Stimulated activated CD4-positive, alpha-beta T cell treated with anti-CD3 and anti-CD28 coated beads, TNF-alpha, amount 100 ng/mL, for 48 hours (primary cell): ENCODE results near the gene SAMD11.
A peak's percentile ranks its signal among the peaks of the same experiment; 100 is the strongest.
"Not testable (repeated sequence)": the region's sequence is repeated elsewhere in the genome, so short reads cannot be mapped to it uniquely, and the experiment has no call there.

Experiments used
- DNase-seq, 3 donors: peaks; one replicate each; pipeline ENCODE4 v3.0.0-alpha.2; 2020; ENCODE audit warnings: low read depth in 3 of 3

Gene SAMD11

GRCh38 chr1:944341-945325 is 20.9 kb downstream of the SAMD11 start:
- no peak for DNase-seq

GRCh38 chr1:945688-946556 is 22.2 kb downstream of the SAMD11 start:
- no peak for DNase-seq

GRCh38 chr1:946811-947210 is 23.1 kb downstream of the SAMD11 start:
- not testable (repeated sequence) for DNase-seq

- no peak for DNase-seq
Observed at GRCh38 chr1:947958-948357, 24.2 kb downstream of the SAMD11 start.

- DNase-seq, result no peak
Observed at GRCh38 chr1:950268-950667, 26.5 kb downstream of the SAMD11 start.

- no peak for DNase-seq
Observed at GRCh38 chr1:950881-951280, 27.2 kb downstream of the SAMD11 start.

- no peak for DNase-seq
Observed at GRCh38 chr1:951364-951763, 27.6 kb downstream of the SAMD11 start.

GRCh38 chr1:952201-952600 is 28.5 kb downstream of the SAMD11 start:
- DNase-seq, result no peak

- no peak for DNase-seq
Observed at GRCh38 chr1:952603-953002, 28.9 kb downstream of the SAMD11 start.

- DNase-seq, result no peak
Observed at GRCh38 chr1:953524-954320, 30.0 kb downstream of the SAMD11 start.

GRCh38 chr1:954927-955326 is 31.2 kb downstream of the SAMD11 start:
- no peak for DNase-seq

GRCh38 chr1:955474-955873 is 31.8 kb downstream of the SAMD11 start:
- no peak for DNase-seq

GRCh38 chr1:956636-957035 is 32.9 kb downstream of the SAMD11 start:
- no peak for DNase-seq

- peak; percentile 93 to 98 (median 98) for DNase-seq
Observed at GRCh38 chr1:958823-959730, 35.4 kb downstream of the SAMD11 start, which contains the start of gene NOC2L. NOC2L (minus strand) TSS chr1:959256; CDS start chr1:959240, 16 bp downstream.

- DNase-seq, result no peak
Observed at GRCh38 chr1:959731-960362, 36.1 kb downstream of the SAMD11 start.

- DNase-seq, result peak; percentile 70 to 85 (median 73)
Observed at GRCh38 chr1:960363-961131, 36.8 kb downstream of the SAMD11 start, which contains the start of gene KLHL17. KLHL17 (plus strand) TSS chr1:960584; CDS start chr1:960694, 110 bp downstream.

- DNase-seq, result no peak
Observed at GRCh38 chr1:961132-961669, 37.5 kb downstream of the SAMD11 start.

- no peak for DNase-seq
Observed at GRCh38 chr1:962381-963300, 38.9 kb downstream of the SAMD11 start.
